COR-L47 (cell line): ENCODE measurements around the gene SLC8A2.
A peak's percentile ranks its signal among the peaks of the same experiment; 100 is the strongest.
"Not testable (repeated sequence)": the region's sequence is repeated elsewhere in the genome, so short reads cannot be mapped to it uniquely, and the experiment has no call there.

Experiments used
- DNase-seq: peaks from one replicate; lab custom pipeline; 2025; lab: John Stamatoyannopoulos, UW

SLC8A2 gene

DNA sequence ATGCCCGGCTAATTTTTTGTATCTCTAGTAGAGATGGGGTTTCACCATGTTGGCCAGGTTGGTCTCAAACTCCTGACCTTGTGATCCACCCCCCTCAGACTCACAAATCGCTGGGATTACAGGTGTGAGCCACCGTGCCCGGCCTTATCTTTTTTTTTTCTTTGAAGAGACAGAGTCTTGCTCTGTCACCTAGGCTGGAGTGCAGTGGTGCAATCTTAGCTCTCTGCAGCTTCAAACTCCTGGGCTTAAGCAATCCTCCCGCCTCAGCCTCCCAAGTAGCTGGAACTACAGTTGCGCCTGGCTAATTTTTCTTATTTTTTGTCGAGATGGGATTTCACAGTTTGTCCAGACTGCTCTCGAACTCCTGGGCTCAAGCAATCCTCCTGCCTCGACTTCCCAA is 60.0 kb downstream of the SLC8A2 start:
- DNase-seq: not testable (repeated sequence)

DNA sequence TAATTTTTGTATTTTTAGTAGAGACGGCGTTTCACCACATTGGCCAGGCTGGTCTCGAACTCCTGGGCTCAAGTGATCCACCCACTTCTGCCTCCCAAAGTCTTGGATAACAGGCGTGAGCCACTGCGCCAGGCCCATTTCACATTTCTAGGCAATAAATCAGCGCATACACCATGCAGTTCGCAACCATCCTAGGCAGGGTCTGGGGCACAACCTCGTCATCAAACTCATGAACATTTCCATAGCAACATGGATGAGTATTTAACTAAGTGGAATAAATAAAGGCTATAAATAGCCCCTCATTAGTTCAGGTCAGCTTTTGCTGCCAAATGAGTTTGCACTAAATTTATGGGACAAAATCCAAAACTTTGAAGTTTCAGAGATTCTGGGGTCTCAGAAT is 60.6 kb downstream of the SLC8A2 start:
- no peak for DNase-seq

DNA sequence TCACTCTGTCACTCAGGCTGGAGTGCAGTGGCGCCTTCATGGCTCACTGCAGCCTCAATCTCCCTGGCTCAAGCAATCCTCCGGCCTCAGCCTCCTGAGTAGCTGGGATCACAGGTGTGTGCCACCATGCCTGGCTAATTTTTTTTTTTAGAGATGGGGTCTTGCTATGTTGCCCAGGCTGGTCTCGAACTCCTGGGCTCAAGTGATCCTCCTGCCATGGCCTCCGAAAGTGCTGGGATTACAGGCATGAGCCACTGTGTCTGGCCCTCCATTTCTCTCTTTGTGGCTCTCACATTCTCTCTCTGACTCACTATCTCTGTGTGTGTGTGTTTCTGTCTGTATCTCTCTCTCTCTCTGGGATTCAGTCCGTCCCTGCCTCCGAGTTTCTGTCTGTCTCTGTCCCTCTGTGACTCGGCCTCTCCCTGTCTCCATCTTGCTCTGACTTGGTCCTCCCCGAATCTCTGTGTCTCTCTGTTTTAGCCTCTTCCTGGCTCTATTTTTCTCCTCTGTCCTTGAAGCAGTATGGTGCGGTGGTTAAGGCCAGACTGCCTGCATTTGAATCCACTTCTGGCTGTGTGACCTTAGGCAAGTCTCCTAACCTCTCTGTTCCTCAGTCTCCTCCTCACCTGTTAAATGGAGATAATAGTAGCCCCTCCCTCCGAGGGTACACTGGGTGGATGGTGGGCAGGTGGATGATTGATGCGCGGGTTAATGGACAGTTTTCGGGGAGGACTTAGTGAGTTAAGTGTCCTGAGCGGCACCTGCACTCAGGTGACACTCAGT is 63.3 kb downstream of the SLC8A2 start:
- DNase-seq: no peak

DNA sequence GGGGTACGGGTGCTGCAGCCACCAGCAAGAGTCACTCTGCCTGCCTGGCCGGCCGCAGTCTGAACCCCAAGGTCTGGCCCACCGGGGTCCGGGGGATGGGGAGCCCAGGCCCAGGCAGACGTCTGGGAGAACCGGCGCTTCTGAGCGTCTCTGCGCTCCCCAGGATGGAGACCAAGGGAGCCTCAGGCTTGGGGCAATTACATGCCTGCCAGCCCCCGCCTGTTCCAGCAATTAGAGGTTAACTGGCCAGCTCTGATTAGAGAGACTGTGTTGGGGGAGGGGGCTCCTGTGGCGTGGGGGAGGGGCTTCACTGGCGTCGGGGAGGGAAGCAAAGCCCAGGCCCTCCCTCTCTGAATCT is 64.3 kb downstream of the SLC8A2 start:
- DNase-seq: peak; percentile 31

DNA sequence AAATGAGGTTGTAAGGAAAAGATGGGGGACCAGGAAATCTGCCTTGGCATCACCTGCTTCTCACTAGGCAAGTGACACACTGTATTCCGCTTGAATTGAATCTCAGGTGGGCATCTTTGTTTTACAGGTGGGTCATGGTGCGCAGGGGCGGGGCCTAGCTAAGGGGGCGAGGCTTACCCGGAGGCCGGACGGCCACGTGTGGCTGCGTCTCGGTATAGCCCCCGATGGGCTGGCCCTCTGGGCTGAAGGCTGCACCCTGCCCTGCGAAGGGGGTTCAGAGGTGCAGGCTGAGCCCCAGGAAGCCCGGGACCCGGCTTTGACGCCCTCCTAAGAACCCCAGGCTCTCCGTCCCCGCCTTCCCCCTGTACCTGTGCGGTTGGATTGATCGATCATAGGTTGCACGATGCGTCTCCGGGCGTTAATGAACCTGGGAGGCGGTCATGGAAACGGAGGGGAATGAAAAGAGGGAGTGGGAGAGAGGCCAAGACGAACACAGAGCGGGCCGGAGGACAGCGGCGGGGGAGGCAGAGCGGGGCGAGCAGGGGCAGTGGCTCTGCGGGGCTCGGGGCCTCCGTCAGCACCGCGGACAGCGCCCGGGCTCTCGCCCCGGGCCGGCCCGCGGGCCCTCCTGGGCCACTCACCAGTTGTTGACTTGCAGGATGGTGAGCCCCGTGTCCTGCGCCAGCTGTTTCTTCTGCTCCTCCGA is 64.8 kb downstream of the SLC8A2 start:
- DNase-seq: no peak

DNA sequence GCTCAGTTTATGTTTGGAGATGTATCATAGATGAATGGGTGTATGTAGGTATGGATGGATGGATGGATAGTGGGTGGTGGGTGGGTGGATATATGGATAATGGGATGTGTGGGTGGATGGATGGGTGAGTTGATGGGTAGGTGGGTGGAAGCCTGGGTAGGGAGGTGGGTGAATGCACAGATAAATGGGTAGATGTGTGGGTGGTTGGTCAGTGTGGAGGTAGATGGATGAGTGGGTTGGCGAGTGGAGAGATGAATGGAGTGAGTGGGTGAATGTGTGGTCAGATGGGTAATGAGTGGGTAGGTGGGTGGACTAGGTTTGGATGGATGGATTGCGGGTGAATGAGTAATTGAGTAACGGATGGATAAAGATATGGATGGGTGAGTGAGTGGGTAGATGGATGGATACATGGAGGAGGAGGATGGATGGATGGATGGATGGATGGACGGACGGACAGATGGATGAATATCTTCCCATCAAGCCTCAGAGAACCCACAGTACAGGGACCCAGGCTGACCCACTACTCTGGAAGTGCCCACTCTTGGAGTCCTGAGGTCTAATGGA is 65.8 kb downstream of the SLC8A2 start:
- no peak for DNase-seq

DNA sequence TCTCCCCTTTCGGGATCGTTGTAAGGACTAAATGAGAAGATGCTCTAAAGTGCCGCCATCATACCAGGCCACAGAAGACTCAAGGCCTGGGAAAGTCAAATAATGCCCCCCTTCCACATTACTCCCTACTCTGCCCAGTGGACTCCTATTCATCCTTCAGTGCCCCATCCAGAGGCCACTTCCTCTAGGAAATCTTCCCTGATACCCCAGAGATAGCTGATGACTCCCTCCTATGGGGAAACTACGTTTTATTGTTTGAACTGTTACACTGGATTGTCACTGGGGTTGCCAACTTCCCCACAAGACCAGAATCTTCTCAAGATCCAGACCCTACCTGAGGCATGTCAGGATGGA is 66.5 kb downstream of the SLC8A2 start:
- DNase-seq: no peak

DNA sequence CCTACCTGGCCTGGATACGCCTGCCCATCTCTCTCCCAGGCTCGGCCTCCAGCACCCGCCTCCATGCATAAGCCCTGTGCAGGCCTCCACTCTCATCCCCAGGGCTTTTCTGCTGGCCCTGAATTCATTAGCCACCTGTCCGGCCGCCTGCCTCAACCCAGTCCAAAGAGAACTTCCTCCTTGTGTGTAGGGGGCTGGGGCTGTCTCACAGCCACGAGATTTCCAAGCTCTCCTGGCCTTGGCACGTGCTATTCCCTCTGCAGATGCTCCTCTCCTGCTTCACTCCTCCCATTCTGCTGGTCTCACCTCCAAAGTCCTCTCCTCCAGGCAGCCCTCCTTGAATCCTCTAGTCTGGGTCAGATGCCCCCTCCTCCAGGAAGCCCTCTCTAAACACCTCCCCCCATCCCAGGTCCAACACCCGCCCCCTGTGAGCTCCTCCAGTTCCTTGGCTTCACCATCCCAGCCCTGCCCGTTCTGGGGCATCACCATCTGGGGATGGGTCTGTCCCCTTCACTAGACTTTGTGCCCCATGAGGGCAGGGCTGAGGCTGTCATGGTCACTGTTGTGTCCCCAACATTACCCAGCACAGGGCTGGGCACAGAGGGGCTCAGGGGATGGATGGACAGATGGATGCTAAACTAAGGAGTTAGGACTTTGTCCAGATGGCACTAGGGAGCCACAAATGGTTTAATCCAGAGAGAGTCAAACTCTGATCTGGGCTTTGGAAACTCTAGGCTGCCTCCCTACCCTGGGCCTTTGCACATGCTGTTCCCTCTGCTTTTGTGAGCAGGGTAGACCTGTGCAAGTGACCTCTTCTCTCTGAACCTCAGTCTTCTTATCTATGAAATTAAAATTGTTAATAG is 67.1 kb downstream of the SLC8A2 start:
- DNase-seq: no peak

DNA sequence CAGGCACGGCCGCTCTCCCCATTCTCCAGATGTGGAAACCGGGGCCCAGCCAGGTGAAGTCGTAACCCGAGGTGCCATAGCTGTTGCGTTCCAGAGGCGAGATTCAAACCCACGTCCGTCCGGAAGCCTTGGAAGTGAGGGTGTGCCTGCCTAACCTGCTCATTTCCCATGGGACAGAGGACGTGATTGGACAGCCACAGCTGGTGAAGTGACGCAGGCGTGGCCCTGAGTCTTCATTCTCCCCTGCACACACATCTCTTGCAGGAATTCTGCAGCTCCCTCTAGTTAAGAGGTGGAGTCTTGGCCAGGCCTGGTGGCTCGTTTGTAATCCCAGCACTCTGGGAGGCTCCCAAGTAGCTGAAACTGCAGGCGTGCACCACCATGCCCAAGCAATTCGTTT is 69.2 kb downstream of the SLC8A2 start:
- no peak for DNase-seq

DNA sequence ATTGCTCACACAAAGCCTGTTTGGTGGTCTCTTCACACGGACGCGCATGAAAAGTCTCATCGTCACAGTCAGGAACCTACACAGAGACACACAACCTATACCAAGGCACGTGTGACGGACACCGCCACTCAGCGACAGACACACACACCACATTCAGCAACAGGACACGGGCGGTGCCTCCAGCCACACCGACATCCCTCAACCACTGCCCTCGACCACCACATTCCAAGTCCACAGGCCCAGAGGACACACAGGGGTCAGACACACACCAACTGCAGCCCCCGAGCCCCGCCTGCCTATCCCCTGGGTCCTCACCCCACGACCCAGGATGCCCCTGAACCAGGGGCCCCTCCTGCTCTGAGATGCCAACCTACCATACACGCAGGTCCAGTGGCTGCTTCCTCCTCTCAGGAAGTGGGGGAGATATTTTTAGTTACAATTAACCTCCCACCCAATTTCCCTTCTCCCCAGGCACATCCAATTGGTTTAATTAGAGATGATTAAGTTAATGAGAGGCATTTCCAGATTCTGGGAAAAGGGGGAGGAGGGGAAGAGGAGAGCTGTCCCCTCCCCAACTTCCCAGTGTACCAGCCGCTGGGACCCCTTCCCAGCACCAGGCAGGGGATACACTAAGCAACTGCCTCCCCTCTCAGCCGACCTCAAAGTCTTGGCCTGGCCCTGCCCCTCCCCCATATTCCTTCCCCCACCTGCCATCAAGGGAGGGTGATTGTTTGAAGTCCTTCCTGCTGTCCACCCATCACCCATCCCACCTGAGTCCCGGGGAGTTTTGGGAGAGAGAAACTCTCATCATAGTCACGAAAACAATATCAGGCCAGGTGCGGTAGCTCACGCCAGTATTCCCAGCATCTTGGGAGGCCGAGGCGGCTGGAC is 72.7 kb downstream of the SLC8A2 start:
- no peak for DNase-seq

DNA sequence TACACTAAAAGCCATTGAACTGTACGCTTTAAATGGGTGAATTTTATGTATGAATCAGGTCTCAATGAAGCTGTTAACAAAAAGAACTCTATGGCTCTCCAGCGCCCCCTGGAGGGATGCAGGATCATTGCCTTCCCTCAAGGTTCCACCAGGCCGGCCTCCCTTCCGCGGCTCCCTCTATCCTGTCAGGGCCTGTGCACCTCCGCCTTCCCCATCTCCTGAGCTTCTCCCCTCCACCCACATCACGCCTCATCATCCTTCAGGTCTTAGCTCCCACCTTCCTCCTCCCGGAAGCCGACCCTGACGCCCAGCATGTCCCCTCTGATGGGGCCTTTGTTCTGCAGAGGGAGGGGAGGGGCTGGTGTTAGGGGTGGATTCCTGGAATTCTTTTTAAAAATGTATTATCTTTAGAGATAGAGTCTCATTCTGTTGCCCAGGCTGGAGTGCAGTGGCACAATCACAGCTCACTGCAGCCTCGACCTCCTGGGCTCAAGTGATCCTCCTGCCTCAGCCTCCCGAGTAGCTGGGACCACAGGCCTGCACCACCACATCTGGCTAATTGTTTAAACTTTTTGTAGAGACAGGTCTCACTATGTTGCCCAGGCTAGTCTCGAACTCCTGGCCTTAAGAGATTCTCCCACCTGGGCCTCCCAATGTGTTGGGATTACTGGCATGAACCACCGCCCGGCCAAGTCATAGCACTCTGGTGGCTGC is 80.0 kb downstream of the SLC8A2 start:
- DNase-seq: peak; percentile 42

DNA sequence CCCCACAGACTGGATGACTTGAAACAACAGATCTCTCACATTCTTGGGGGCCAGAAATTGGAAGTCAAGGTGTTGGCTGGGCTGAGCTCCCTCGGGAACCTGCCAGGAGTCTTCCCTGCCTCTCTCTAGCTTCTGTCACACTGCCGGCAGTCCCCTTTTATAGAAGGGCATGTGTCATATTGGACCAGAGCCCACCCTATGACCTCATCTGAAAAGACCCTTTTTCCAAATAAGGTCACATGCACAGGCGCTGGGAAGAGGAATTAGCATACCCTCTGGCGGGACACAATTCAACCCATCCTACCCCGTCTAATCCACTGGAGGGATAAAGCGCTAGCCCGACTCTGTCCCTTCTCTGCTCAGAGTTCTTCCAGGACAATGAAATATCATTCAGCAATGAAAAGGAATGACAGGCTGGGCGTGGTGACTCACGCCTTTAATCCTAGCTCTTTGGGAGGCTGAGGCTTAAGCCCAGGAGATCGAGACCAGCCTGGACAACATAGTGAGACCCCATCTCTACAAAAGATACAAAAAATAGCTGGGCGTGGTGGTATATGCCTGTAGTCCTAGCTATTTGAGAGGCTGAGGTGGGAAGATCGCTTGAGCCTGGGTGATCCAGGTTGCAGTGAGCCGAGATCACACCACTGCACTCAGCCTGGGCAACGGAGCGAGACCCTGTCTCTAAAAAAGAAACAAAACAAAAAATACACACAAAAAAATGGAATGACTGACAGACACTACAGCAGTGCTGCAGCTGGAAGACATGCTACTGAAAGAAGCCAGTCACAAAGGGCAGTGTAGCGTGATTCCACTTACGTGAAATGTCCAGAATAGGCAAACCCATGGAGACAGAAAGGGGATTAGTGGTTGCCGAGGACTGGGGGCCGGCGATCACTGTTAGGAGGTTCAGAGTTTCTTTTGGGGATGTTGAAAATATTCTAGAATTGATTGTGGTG is 80.9 kb downstream of the SLC8A2 start:
- no peak for DNase-seq

DNA sequence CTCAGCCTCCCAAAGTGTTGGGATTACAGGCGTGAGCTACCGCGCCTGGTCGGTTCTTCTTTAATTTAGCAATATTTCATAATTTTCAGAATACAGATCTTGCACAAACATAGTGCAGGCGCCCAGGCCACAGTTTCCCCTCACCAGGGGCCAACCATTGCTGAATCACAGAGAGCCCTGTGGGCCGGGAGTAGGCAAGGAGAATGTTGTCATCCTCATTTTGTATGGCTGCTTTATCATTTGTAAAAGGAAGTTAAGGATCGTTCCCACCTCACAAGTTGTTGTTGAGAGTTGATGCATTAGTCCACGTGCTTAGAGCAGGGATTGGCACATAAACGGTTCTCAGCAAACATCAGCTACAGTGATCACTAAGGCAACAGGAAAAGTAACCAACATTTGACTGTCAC is 82.5 kb downstream of the SLC8A2 start:
- DNase-seq: no peak

DNA sequence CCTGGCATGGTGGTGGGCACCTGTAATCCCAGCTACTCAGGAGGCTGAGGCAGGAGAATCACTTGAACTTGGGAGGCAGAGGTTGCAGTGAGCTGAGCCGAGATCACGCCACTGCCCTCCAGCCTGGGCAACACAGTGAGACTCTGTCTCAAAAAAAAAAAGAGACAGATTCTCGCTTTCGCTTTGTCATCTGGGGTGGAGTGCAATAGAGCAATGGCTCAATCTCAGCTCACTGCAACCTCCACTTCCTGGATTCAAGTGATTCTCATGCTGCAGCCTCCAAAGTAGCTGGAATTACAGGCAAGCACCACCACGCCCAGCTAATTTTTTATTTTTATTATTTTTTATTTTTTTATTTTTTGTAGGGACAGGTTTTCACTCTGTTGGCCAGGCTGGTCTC is 83.0 kb downstream of the SLC8A2 start:
- not testable (repeated sequence) for DNase-seq

DNA sequence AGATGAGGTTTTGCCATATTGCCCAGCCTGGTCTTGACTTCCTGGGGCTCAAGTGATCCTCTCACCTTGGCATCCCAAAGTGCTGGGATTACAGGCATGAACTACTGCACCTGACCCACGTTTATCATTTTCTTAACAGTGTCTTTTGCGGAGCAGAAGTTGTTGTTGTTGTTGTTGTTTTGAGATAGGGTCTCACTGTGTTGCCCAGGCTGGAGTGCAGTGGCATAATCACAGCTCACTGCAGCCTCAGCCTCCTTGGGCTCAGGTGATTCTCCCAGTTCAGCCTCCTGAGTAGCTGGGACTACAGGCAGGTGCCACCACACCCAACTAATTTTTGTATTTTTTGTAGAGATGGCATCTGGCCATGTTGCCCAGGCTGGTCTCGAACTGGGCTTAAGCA is 84.1 kb downstream of the SLC8A2 start:
- DNase-seq: not testable (repeated sequence)

DNA sequence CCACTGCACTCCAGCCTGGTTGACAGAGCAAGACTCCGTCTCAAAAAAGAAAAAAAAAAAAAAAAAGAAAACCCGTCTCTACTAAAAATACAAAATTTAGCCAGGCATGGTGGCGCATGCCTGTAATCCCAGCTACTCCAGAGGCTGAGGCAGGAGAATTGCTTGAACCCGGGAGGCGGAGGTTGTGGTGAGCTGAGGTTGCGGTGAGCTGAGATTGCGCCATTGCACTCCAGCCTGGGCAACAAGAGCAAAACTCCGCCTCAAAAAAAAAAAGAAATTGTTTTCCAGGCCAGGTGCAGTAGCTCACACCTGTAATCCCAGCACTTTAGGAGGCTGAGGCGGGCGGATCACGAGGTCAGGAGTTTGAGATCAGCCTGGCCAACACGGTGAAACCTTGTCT is 85.1 kb downstream of the SLC8A2 start:
- DNase-seq: not testable (repeated sequence)

DNA sequence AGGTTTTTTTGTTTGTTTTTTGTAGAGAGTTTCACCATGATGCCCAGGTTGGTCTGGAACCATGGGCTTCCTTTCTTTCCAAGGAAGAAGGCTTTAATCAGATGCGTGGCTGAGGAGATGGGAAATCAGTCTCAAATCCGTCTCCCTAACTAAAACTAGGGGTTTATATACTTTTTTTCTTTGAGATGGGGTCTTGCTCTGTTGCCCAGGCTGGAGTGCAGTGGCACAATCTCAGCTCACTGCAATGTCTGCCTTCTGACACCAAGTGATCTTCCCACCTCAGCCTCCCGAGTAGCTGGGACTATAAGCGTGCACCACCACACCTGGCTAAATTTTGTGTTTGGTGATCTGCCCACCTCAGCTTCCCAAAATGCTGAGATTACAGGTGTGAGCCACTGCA is 87.2 kb downstream of the SLC8A2 start:
- not testable (repeated sequence) for DNase-seq

DNA sequence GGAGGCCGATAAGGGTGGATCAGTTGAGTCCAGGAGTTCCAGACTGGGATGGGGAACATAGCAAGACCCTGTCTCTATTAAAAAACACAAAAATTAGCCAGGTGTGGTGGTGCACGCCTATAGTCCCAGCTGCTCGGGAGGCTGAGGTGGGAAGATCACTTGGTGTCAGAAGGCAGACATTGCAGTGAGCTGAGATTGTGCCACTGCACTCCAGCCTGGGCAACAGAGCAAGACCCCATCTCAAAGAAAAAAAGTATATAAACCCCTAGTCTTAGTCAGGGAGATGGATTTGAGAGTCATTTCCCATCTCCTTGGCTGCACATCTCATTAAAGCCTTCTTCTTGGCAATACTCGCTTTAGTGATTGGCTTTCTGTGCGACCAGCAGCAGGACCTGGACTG is 87.8 kb downstream of the SLC8A2 start:
- DNase-seq: not testable (repeated sequence)

DNA sequence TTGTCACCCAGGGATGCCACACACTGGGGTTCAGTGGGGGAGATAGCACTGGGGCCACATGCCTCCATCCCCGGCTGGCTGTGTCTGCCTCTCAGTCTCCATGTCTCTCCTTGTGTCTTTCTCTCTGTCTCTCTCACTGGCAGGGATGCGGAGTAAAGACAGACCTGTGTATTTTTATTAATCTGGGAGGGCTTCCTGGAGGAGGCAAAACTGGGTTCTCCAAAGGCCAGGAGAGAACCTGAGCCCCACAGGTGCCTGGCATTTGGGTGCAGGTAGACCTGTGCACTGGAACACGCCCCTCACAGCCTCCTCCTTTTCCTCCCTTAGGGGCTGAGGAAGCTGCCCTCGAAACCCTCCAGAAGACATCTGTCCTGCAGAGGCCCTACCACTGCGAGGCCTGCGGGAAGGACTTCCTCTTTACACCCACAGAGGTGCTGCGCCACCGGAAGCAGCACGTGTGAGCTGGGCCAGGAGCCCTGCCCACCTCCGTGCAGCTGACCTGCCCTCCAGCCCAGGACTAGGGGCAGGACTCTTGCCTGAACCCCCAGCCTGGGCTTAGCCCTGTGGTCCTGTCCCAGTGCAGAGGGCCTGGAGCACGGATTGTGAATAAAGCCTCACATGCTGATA is 89.9 kb downstream of the SLC8A2 start:
- no peak for DNase-seq
